ENCODE data around the gene TSHZ1. TPM values are rescaled to one million over a fixed set of nuclear protein-coding genes. Genes with fewer than 3 reads are reported as not detected.

Gene TSHZ1
- total RNA-seq, 2 donors from 2014 or later, result 1.1 to 1.7 TPM

DNA sequence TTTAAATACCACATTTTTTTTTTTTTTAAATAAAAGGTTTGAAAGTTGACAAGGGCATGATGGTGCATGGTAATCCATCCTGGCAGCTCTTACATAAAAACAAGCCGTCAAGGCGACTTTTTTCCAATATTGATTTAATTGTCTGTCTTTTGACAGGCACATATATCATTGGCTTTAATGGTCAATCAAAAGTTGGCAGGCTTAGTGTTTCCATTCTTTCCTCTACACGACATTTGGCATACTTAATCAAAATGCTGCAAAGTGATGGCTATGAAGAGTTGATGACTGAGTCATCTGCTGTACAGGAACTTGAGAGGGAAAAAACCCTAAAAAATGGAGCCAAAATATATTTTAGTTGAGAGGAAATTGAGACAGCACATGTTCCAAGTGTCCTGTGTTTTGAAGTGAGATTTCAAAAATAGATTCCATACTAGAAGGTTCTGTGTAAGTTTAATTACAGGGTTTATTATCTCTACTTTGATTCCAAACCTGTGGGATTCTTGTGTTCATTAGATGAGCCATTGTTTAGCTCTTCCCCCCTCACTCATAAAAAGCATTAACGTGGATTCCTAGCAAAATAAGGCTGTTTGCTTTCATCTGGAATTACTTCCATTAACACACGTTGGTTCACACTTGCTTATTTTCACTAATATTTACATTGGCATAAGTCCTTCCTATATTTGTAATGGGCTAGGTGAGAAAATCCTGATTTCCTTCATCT, 3.2 kb downstream of the TSHZ1 start:
- H3K27ac ChIP-seq (ENCODE audit: low read depth, low read length), result no peak overlapping the region
- Mint-ChIP-seq H3K9me3 (no peaks in the 10 kb centered on the region), H3K36me3 (ENCODE audit: low read depth) (no peaks in the 10 kb centered on the region), H3K4me1 (peaks cover 24% of the 10 kb centered on the region), H3K4me3 (no peak overlapping the region), H3K27me3 (ENCODE audit: insufficient read depth) (peaks cover 36% of the 10 kb centered on the region), H3K27ac (no peak overlapping the region)
- DNase-seq, result no peak
- H3K9me3 ChIP-seq (ENCODE audit: control insufficient read depth, low read length), result no peaks in the 10 kb centered on the region
- peaks cover 32% of the 10 kb centered on the region for H3K27me3 ChIP-seq (ENCODE audit: control insufficient read depth, insufficient read depth, low read length, poor library complexity, severe bottlenecking)
- no peak overlapping the region for H3K9ac ChIP-seq (ENCODE audit: extremely low read depth, low read length, poor library complexity, severe bottlenecking)
- H3K36me3 ChIP-seq (ENCODE audit: control insufficient read depth, insufficient read depth, low read length), result no peaks in the 10 kb centered on the region
- TF ChIP-seq, protein P1, sequence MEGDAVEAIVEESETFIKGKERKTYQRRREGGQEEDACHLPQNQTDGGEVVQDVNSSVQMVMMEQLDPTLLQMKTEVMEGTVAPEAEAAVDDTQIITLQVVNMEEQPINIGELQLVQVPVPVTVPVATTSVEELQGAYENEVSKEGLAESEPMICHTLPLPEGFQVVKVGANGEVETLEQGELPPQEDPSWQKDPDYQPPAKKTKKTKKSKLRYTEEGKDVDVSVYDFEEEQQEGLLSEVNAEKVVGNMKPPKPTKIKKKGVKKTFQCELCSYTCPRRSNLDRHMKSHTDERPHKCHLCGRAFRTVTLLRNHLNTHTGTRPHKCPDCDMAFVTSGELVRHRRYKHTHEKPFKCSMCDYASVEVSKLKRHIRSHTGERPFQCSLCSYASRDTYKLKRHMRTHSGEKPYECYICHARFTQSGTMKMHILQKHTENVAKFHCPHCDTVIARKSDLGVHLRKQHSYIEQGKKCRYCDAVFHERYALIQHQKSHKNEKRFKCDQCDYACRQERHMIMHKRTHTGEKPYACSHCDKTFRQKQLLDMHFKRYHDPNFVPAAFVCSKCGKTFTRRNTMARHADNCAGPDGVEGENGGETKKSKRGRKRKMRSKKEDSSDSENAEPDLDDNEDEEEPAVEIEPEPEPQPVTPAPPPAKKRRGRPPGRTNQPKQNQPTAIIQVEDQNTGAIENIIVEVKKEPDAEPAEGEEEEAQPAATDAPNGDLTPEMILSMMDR (conservative IDR thresholded peaks at IDR 0.05), result no peak
- WGBS, 2 experiments (ENCODE audit: insufficient coverage in 1 of 2, insufficient read length in 1 of 2), result 57 to 76% methylated on average over 1 to 5 of the region's 5 CpGs
- H3K4me3 ChIP-seq (ENCODE audit: low read length), result no peak overlapping the region
- no peaks in the 10 kb centered on the region for H3K4me1 ChIP-seq (ENCODE audit: control insufficient read depth, insufficient read depth, low read length)

DNA sequence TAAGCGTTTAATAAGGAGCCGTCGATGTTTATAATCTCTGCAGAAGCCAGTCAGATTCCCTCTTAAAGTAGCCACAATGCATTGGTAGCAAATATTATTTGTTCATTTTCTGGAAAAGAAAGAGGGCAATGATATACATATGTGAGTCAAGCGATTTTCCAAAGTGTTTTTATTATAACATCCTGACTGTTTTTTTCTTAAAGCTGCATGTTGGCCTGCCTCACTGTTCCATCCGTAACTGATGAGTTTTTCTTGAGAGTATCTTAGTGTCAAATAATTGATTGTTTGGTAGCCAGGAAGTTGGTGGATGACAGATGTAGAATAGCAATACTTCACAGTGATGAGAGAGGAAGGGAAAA, 3.7 kb downstream of the TSHZ1 start:
- Mint-ChIP-seq H3K36me3 (ENCODE audit: low read depth) (no peaks in the 10 kb centered on the region), H3K9me3 (no peaks in the 10 kb centered on the region), H3K27me3 (ENCODE audit: insufficient read depth) (peaks cover 36% of the 10 kb centered on the region), H3K4me3 (no peak overlapping the region), H3K4me1 (peaks cover 24% of the 10 kb centered on the region), H3K27ac (no peak overlapping the region)
- Histone ChIP-seq H3K36me3 (ENCODE audit: control insufficient read depth, insufficient read depth, low read length) (no peaks in the 10 kb centered on the region), H3K9me3 (ENCODE audit: control insufficient read depth, low read length) (no peaks in the 10 kb centered on the region), H3K4me3 (ENCODE audit: low read length) (no peak overlapping the region), H3K9ac (ENCODE audit: extremely low read depth, low read length, poor library complexity, severe bottlenecking) (no peak overlapping the region), H3K27ac (ENCODE audit: low read depth, low read length) (no peak overlapping the region), H3K4me1 (ENCODE audit: control insufficient read depth, insufficient read depth, low read length) (no peaks in the 10 kb centered on the region), H3K27me3 (ENCODE audit: control insufficient read depth, insufficient read depth, low read length, poor library complexity, severe bottlenecking) (peaks cover 32% of the 10 kb centered on the region)
- no peak for DNase-seq
- TF ChIP-seq, protein P1 (conservative IDR thresholded peaks at IDR 0.05), result no peak
- 70 to 93% methylated on average over 4 to 5 of the region's 5 CpGs for WGBS, 2 experiments (ENCODE audit: insufficient coverage in 1 of 2, insufficient read length in 1 of 2)

DNA sequence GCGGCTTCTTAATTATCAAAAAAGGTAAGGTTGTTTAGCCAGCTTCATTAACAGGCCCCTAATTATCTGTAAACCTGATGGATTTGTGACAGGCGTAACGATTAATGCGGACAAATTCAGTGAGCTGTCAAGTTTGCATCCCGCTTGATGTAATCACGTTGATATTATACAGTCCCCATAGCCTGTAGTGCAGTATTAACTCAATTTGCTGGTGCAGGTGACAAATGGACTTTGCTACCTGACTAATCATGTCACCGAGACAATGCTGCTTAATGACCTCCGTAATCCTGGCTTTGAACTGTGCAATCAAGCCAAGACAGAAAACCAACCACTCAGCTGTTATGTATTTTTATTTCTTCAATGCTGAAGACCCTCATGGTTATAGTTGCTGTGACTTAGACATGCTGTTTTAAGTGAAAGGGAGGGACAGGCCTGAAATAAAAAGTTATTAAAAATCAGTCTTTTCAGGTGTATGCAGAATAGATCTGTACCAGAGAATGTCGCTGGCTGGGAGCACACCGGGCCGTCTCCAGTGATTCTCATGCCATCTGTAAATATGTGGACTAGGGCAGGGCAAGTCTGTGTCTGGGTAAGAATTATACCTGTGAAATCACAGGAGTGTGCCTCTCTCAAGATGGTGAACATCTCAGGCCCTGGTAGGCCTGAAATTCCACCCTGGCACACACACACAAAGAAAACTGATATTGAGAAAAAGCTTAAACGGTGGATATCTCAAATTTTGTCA, 4.3 kb downstream of the TSHZ1 start:
- WGBS, 2 experiments (ENCODE audit: insufficient coverage in 1 of 2, insufficient read length in 1 of 2), result 92 to 94% methylated on average over 12 of the region's 12 CpGs
- no peak for DNase-seq
- Histone ChIP-seq H3K9me3 (ENCODE audit: control insufficient read depth, low read length) (no peaks in the 10 kb centered on the region), H3K4me1 (ENCODE audit: control insufficient read depth, insufficient read depth, low read length) (no peaks in the 10 kb centered on the region), H3K4me3 (ENCODE audit: low read length) (no peak overlapping the region), H3K9ac (ENCODE audit: extremely low read depth, low read length, poor library complexity, severe bottlenecking) (no peak overlapping the region), H3K36me3 (ENCODE audit: control insufficient read depth, insufficient read depth, low read length) (no peaks in the 10 kb centered on the region), H3K27ac (ENCODE audit: low read depth, low read length) (no peak overlapping the region), H3K27me3 (ENCODE audit: control insufficient read depth, insufficient read depth, low read length, poor library complexity, severe bottlenecking) (peaks cover 32% of the 10 kb centered on the region)
- Mint-ChIP-seq H3K9me3 (no peaks in the 10 kb centered on the region), H3K4me1 (peaks cover 21% of the 10 kb centered on the region), H3K4me3 (no peak overlapping the region), H3K27ac (no peak overlapping the region), H3K27me3 (ENCODE audit: insufficient read depth) (peaks cover 34% of the 10 kb centered on the region), H3K36me3 (ENCODE audit: low read depth) (no peaks in the 10 kb centered on the region)
- TF ChIP-seq, protein P1 (conservative IDR thresholded peaks at IDR 0.05), result no peak
